ENCODE data around the gene CADM2.

- TF ChIP-seq CTCF (IDR thresholded peaks at IDR 0.05) (no peak), POLR2A (IDR thresholded peaks at IDR 0.05) (no peak)
Measured at GRCh38 chr3:85652360-85652759, 693.6 kb downstream of the CADM2 start.
